Heart left ventricle (tissue), 16 donors: ENCODE results near the gene SPECC1L. TPM values are rescaled to one million over a fixed set of nuclear protein-coding genes. Genes with fewer than 3 reads are reported as not detected.

ENCODE experiments used
- ATAC-seq, 4 donors: fragments of 200-7000 bp; cut with Tn5 transposase; one replicate each; pipeline ENCODE4 v1.9.1; 2020 to 2022; ENCODE audit warnings: moderate library complexity in 4 of 4, mild to moderate bottlenecking in 3 of 4, moderate number of reproducible peaks in 1 of 4
- DNase-seq, 5 donors: peaks; one replicate each; pipeline ENCODE4 v3.0.0-alpha.2; 2020
- H3K27ac ChIP-seq, 12 donors: fragments of 200-600 bp; sonication (generic) in 4 of 12; one replicate each; pipeline versions ENCODE4 v1.5.0 to v1.8.0; 2016 to 2022; ENCODE audit warnings: mild to moderate bottlenecking in 2 of 12
- H3K27me3 ChIP-seq, 9 donors: fragments of 200-600 bp; sonication (generic) in 2 of 9; one replicate each; pipeline versions ENCODE4 v1.5.1 to v1.8.0; 2016 to 2022; ENCODE audit warnings: mild to moderate bottlenecking in 3 of 9
- H3K36me3 ChIP-seq, 9 donors: fragments of 200-600 bp; sonication (generic) in 2 of 9; one replicate each; pipeline versions ENCODE4 v1.5.0 to v1.8.0; 2018 to 2022; ENCODE audit warnings: mild to moderate bottlenecking in 2 of 9
- H3K4me1 ChIP-seq, 12 donors: fragments of 200-600 bp; sonication (generic) in 4 of 12; one replicate each; pipeline versions ENCODE4 v1.5.0 to v1.8.0; 2016 to 2022; ENCODE audit warnings: mild to moderate bottlenecking in 3 of 12
- H3K4me3 ChIP-seq, 12 donors: fragments of 200-600 bp; sonication (generic) in 4 of 12; one replicate each; pipeline versions ENCODE4 v1.5.0 to v1.8.0; 2017 to 2022; ENCODE audit warnings: mild to moderate bottlenecking in 9 of 12, moderate library complexity in 4 of 12
- H3K9me3 ChIP-seq, 12 donors: fragments of 200-600 bp; sonication (generic) in 4 of 12; one replicate each; pipeline versions ENCODE4 v1.5.0 to v1.8.0; 2016 to 2022; ENCODE audit warnings: mild to moderate bottlenecking in 1 of 12
- POLR2A ChIP-seq, 2 donors: fragments of 450-650 bp; IDR thresholded peaks; one replicate each; pipeline ENCODE4 v1.6.1; 2017; ENCODE audit warnings: antibody characterized with exemption in 2 of 2, mild to moderate bottlenecking in 2 of 2, moderate library complexity in 2 of 2
- WGBS, 4 donors: extraction: QIAGEN DNeasy Blood & Tissue Kit in 2 of 4; methylation state at CpG; one replicate each; pipeline versions ENCODE4 v1.1.5 to v1.1.7; 2013 to 2018; 5-methylcytosine and 5-hydroxymethylcytosine counted together
- intact Hi-C, 10 donors: fragments of 100-400 bp; cut with DNase I; formaldehyde crosslinking; loops; one replicate each; pipeline versions ENCODE4 v1.11.1 to v1.14.2; 2022
- polyA plus RNA-seq, 2 donors: library from polyadenylated mRNA; stranded (reverse); fragments of 200-250 nt; gene quantifications; one replicate each; pipeline ENCODE4 v1.2.3, GENCODE V29; 2013
- total RNA-seq, 9 donors: library from RNA; depleted of rRNA in 2 of 9; stranded (reverse); fragments of >200 nt in 2 of 9; fragmentation: NEBNext Ultra II Directional in 3 of 9; extraction: Animal tissue kit (Norgen Biotek cat#: 25700) in 3 of 9; gene quantifications; one replicate each; pipeline versions ENCODE4 v1.1.0 to v1.2.4, GENCODE V29; 2016 to 2023
- TF ChIP-seq, protein P1 (sequence below), 12 donors: fragments of 200-600 bp; sonication (generic) in 4 of 12; IDR thresholded peaks; one replicate each; pipeline versions ENCODE4 v1.5.0 to v1.8.0; 2018 to 2022; ENCODE audit warnings: antibody characterized with exemption in 12 of 12, mild to moderate bottlenecking in 5 of 12
- donor health status: ischemic (EF 13 %, LVEDD 7.1; RV severe dilation, severe dysfunction).
- donor health status: healthy with polysubstance abuse.
- donor health status: DM: no; HTN: yes; CAD: no.
- donor health status: DM: no; HTN: no; CAD: no.
- donor health status: ischemic (EF 25% LVEDD 6.9; RV normal size, moderate dysfunction).
- donor health status: ischemic (EF 25% LVEDD 5.7; RV mildly dilated, moderate dysfunction).
- donor health status: healthy.
- donor health status: DM: yes; HTN: yes; CAD: no.
- donor health status: ischemic (EF 35%, LVEDD 5.7; RV mildly dilated, moderate dysfunction).
- donor health status: nonischemic (EF 11% LVEDD 7.7; RV severe dilation, severe dysfunction).
- donor health status: DM: yes; HTN: yes; CAD: no.
- donor health status: PGD.
- donor health status: ischemic (EF 29% LVEDD 5.4; RV normal size, mild dysfunction).
- donor health status: nonischemic (EF 23%, LVEDD 6.1; RV moderate dilation, normal function).

Gene SPECC1L
- total and polyA plus RNA-seq, 11 donors, result 9.8 to 65.3 (median 38.9) TPM

GRCh38 chr22:24451162-24451561, 180.5 kb downstream of the SPECC1L start:
- intact Hi-C loops, result no loop called here
- peaks cover 0 to 11% (median 0%) of the 10 kb centered on the region in 12 donors for H3K9me3 ChIP-seq
- DNase-seq, result no peak
- TF ChIP-seq, protein P1, sequence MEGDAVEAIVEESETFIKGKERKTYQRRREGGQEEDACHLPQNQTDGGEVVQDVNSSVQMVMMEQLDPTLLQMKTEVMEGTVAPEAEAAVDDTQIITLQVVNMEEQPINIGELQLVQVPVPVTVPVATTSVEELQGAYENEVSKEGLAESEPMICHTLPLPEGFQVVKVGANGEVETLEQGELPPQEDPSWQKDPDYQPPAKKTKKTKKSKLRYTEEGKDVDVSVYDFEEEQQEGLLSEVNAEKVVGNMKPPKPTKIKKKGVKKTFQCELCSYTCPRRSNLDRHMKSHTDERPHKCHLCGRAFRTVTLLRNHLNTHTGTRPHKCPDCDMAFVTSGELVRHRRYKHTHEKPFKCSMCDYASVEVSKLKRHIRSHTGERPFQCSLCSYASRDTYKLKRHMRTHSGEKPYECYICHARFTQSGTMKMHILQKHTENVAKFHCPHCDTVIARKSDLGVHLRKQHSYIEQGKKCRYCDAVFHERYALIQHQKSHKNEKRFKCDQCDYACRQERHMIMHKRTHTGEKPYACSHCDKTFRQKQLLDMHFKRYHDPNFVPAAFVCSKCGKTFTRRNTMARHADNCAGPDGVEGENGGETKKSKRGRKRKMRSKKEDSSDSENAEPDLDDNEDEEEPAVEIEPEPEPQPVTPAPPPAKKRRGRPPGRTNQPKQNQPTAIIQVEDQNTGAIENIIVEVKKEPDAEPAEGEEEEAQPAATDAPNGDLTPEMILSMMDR (IDR thresholded peaks at IDR 0.05), result no peak
- TF ChIP-seq POLR2A (IDR thresholded peaks at IDR 0.05), result no peak
- H3K27me3 ChIP-seq, result no peaks in the 10 kb centered on the region
- H3K4me1 ChIP-seq, result peaks cover 3 to 41% (median 27%) of the 10 kb centered on the region in 12 donors
- H3K27ac ChIP-seq, result peak overlapping the region in 5 of 12 donors; percentile 3 to 62 (median 42)
- no peak for ATAC-seq
- H3K4me3 ChIP-seq, result no peak overlapping the region
- H3K36me3 ChIP-seq, result no peaks in the 10 kb centered on the region

DNA sequence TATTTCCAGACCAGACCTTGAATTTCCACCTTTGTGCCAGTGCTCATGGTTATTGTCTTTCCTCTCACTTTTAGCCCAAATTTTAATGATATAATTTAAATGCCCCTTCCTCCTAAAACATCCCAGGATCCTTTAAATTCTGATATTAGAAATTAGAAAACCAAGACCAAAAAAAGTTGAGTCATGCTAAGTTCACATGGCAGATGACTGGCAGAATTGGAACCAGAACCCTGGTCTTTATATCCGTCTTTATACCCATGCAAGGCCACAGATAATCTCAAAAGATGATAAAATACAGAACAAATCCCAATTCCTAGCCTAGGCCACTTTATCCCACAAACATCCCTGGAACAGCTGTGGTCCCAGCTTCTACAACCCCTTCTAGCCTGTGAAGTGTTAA, 183.2 kb downstream of the SPECC1L start:
- intact Hi-C loops, result no loop called here
- 86 to 97% (median 90%) methylated on average over 1 of the region's 1 CpG for WGBS, 4 donors
- H3K27me3 ChIP-seq, result no peaks in the 10 kb centered on the region
- H3K9me3 ChIP-seq, result peaks cover 0 to 11% (median 0%) of the 10 kb centered on the region in 12 donors
- H3K4me1 ChIP-seq, result peaks cover 3 to 46% (median 35%) of the 10 kb centered on the region in 12 donors
- no peak overlapping the region for H3K27ac ChIP-seq
- TF ChIP-seq, protein P1 (IDR thresholded peaks at IDR 0.05), result no peak
- TF ChIP-seq POLR2A (IDR thresholded peaks at IDR 0.05), result no peak
- DNase-seq (no peak), ATAC-seq (no peak)
- H3K36me3 ChIP-seq, result no peaks in the 10 kb centered on the region
- no peak overlapping the region for H3K4me3 ChIP-seq

- WGBS, 4 donors, result 63 to 67% (median 66%) methylated on average over 4 of the region's 4 CpGs
- DNase-seq (no peak), ATAC-seq (no peak)
- intact Hi-C loops, result no loop called here
- H3K9me3 ChIP-seq, result peaks cover 0 to 11% (median 0%) of the 10 kb centered on the region in 12 donors
- H3K27me3 ChIP-seq, result no peaks in the 10 kb centered on the region
- H3K4me3 ChIP-seq, result no peak overlapping the region
- peaks cover 3 to 52% (median 37%) of the 10 kb centered on the region in 12 donors for H3K4me1 ChIP-seq
- peak overlapping the region in 6 of 12 donors; percentile 3 to 55 (median 12) for H3K27ac ChIP-seq
- H3K36me3 ChIP-seq, result no peaks in the 10 kb centered on the region
- TF ChIP-seq, protein P1 (IDR thresholded peaks at IDR 0.05), result no peak
- no peak for TF ChIP-seq POLR2A (IDR thresholded peaks at IDR 0.05)
Measured at GRCh38 chr22:24455039-24455438, 184.4 kb downstream of the SPECC1L start.

DNA sequence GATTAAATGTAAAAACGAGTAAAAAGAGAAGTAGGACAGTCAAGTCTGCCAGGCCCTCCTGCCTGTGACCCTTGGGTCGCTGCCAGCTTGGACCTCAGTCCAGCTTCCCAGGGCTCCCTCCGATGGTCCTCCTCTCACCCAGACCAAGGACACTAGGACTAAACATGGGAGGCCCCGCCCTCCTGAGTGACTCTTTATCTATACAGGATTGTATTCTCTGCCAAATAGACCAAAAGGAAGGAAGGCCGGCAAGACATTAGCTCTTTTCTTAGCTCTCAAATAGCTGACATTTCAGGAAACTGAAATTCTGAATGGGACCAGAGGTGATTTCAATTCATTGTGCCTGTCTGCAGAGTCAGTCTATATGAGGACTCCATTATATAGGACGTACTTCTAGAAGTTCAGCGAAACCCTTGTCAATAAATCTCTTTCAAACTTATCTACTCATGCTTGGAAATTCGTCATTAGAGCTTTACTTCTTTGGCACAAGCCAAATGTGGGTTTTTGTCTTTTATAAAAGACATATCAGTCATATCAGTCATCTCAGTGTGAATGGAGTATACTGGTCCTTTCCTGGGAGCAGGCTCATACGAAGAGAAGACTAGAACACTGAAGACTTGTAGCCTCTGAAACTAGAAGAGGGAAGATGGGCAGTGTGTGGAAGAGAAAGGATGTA, 185.3 kb downstream of the SPECC1L start:
- ATAC-seq (peak; percentile 69 to 89 (median 82)), DNase-seq (peak; percentile 70 to 82 (median 75))
- TF ChIP-seq, protein P1 (IDR thresholded peaks at IDR 0.05), result no peak
- no peak for TF ChIP-seq POLR2A (IDR thresholded peaks at IDR 0.05)
- Histone ChIP-seq H3K27ac (peak overlapping the region in 9 of 12 donors; percentile 3 to 55 (median 10)), H3K4me3 (no peak overlapping the region), H3K27me3 (no peaks in the 10 kb centered on the region), H3K9me3 (peaks cover 0 to 11% (median 0%) of the 10 kb centered on the region in 12 donors), H3K4me1 (peaks cover 0 to 52% (median 37%) of the 10 kb centered on the region in 12 donors), H3K36me3 (no peaks in the 10 kb centered on the region)
- WGBS, 4 donors, result 34 to 48% (median 36%) methylated on average over 9 of the region's 9 CpGs
- intact Hi-C loops, result no loop called here
